ENCODE results near the gene CRKL.
"Not testable (repeated sequence)": the region's sequence is repeated elsewhere in the genome, so short reads cannot be mapped to it uniquely, and the experiment has no call there.

The CRKL gene

DNA sequence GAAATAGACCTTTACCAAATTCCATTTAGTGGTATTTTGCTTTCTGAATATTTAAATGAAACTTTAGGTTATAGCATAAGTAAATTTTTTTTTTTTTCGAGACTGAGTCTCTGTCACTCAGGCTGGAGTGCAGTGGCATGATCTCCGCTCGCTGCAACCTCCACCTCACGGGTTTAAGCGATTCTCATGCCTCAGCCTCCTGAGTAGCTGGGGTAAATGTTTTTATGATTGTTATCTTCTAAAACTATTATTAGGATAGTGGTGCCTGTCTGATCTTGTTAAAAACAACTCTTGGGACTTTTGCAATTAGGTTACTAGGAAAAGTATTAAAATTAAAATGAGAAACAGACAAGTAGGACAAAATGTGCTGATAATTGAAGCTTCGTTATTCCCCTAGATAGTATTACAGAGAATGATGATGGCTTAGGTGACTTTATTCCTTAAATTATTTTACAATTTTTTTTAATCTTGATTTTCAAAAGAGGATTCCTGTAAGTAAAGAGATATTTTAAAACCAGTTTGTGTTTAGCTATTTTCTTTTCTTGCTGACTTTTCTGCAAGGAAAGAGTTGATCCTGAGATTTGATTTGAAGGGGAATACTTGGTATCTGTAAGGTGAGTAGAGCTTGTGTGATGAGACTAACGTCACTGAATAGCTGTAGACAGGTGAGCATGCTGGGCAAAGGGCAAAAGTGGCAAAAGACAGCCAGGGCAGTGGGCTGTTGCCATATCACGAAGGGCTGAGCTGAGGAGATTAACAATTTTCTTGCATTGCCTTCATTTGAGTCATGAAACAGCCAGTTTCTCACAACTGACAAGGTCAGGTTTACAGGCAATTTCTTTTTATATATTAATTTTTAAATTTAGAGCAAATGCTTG, 20.8 kb downstream of the CRKL start:
- no peak for TF ChIP-seq CTCF (IDR thresholded peaks at IDR 0.05; ENCODE audit: insufficient read depth, missing control alignments)
- DNase-seq (ENCODE audit: insufficient read length, low spot score) (no peak), FAIRE-seq (no peak)

DNA sequence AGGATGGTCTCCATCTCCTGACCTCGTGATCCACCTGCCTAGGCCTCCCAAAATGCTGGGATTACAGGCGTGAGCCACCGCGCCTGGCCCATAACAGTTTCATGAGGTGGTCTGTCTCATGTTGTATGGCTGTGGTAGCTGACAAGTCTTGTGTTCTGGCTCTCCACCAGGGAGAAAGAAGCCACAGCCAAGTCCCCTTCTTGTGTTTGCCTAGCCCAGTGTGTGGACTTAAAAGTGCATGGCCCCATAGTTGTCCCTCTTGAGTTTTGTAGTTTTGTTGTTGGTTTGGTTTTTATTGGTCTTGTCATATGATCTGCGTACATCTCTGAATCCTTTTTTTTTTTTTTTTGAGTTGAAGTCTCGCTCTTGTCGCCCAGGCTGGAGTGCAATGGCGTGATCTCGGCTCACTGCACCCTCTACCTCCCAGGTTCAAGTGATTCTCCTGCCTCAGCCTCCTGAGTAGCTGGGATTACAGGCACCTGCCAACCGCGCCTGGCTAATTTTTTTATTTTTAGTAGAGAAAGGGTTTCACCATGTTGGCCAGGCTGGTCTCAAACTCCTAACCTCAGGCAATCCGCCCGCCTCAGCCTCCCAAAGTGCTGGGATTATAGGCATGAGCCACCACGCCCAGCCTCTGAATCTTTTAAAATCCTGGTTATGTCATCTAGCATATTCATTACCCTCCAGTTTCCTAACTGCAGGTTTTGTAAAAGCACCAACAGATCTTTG, 22.4 kb downstream of the CRKL start:
- FAIRE-seq; DNase-seq (ENCODE audit: insufficient read length, low spot score): not testable (repeated sequence)

DNA sequence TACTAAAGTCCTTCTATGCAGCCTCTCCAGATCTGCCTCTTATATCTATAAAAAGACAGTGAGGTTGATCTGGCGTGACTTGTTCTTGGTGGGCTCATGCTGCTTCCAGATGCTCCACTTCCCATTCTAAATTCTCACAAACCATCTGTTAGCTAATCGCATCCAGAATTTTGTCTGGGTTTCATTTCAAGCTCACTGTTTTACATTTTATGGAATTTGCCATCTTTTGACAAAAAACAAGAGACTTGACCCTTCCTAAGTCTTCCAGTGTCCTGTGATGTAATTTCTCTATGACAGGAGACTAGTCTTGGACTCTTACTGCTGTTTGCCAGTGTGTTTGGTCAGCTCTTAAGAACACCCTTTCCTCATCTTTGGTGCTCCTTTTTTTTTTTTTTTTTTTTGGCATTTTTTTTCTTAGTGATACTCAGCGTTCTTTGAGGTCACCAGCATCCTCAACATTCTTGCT, 23.0 kb downstream of the CRKL start:
- DNase-seq (ENCODE audit: insufficient read length, low spot score) (no peak), FAIRE-seq (no peak)

DNA sequence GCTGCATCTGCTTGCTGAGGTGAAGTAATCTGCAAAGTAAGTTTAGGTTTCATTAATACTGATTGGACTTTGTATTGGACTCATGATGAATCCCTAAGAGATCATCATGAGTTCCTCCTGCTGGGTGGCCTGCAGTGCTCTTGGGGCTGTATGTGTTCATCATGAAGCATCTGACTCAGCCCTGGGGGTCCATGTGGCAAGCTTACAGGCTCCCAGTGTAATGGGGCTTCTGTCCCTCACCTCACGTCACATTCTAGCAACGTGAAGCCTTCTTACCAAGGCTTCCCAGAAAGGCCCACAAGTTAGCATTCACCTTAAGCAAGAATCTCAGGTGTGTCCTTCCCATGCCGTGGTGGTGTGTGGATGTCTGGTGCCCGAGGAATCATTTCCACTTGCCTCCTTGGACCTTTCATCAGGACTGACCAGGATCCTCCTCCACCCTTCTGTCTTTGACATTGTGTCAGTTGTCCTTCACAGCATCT, 23.7 kb downstream of the CRKL start:
- DNase-seq (ENCODE audit: insufficient read length, low spot score): no peak
- TF ChIP-seq CTCF (IDR thresholded peaks at IDR 0.05; ENCODE audit: insufficient read depth, missing control alignments): no peak
- FAIRE-seq: no peak

More for the DNA sequence above, 23.0 kb downstream of the CRKL start:
- TF ChIP-seq CTCF (IDR thresholded peaks at IDR 0.05; ENCODE audit: insufficient read depth, missing control alignments): no peak

GRCh38 chr22:20942203-20942902, 25.1 kb downstream of the CRKL start:
- FAIRE-seq; DNase-seq (ENCODE audit: insufficient read length, low spot score): not testable (repeated sequence)

DNA sequence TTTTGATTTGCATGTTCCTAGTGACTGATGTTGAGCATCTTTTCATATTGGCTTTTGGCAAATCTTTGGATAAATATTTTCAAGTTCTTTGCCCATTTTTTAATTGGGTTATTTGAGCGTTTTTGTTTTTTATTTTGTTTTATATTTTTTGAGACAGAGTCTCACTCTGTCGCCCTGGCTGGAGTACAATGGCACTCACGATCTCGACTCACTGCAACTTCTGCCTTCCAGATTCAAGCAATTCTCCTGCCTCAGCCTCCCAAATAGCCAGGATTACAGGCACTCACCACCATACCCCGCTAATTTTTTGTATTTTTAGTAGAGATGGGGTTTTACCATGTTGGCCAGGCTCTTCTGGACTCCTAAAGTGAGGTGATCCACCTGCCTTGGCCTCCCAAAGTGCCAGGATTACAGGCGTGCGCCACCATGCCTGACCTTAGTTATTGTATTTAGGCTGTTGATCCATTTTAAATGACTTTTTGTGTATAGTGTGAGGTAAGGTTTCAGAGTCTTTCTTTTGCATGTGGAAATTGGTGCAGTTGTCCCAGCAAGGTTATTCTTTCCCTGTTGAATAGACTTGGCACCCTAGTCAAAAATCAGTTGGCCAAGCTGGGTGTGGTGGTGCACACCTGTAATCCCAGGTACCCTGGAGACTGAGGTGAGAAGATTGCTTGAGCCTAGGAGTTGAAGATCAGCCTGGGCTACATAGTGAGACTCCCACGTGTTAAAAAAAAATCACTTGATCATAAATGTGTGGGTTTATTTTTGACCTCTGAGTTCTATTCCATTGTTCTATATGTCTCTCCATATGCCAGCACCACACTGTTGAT, 26.1 kb downstream of the CRKL start:
- no peak for TF ChIP-seq CTCF (IDR thresholded peaks at IDR 0.05; ENCODE audit: insufficient read depth, missing control alignments)
- no peak for FAIRE-seq
- DNase-seq (ENCODE audit: insufficient read length, low spot score): no peak

DNA sequence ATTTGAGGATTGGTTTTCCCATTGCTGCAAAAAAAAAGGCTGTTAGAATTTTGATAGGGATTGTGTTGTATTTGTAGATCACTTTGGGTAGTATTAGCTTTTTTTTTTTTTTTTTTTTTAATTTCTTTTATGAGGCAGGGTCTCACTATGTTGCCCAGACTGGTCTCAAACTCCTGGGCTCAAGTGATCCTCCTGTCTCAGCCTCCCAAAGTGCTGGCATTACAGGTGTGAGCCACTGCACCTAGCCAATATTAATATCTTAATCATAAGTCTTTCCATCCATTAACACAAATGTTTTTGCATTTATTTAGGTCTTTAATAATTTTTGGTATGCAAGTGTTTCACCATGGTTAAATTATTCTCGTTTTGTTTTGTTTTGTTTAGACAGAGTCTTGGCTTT, 26.8 kb downstream of the CRKL start:
- TF ChIP-seq CTCF (IDR thresholded peaks at IDR 0.05; ENCODE audit: insufficient read depth, missing control alignments): no peak
- FAIRE-seq (no peak), DNase-seq (ENCODE audit: insufficient read length, low spot score) (no peak)

Measured in D721Med (cell line).